ENCODE measurements around the gene FURIN. TPM values are rescaled to one million over a fixed set of nuclear protein-coding genes. Genes with fewer than 3 reads are reported as not detected.

The FURIN gene
- polyA plus RNA-seq, 1 experiment = 30.9 TPM

- Histone ChIP-seq H3K27me3 (ENCODE audit: control insufficient read depth, insufficient read depth, low read length) (no peaks in the 10 kb centered on the region), H3K4me3 (ENCODE audit: low read depth, low read length) (peak overlapping the region; percentile 65), H3K36me3 (ENCODE audit: control insufficient read depth, insufficient read depth, low read length) (peaks cover 2% of the 10 kb centered on the region; the same call in 1 of the 2 replicates)
- CTCF ChIA-PET = interaction anchor here (0.6 to 7.1 kb wide), 32 partner anchors 9 to 1363 kb away, joined by 3 to 94 read pairs (median 4); partner anchors contain the start of genes FES, MAN2A2 and RCCD1
- POLR2A ChIA-PET = interaction anchor here (0.6 kb wide), 1 partner anchor 100 kb away, joined by 3 read pairs; no protein-coding TSS in a partner anchor
- DNase-seq (ENCODE audit: low read depth) = no peak
- TF ChIP-seq CTCF (IDR thresholded peaks at IDR 0.05; ENCODE audit: insufficient read depth, low read depth, low read length) = no peak
Observed at GRCh38 chr15:90932660-90932991, 64.2 kb downstream of the FURIN start.

Small RNA genes within 50 kb of the gene (small RNA-seq; reads per million reads assigned to genes)
- not detected for gene RN7SL363P (ENCODE audit: insufficient read length, low read depth, low replicate concordance)

Other genes starting within 250 kb of the FURIN start
- gene BLM, start 151.2 kb upstream of the FURIN start, polyA plus RNA-seq (2011; rRNA removed) = 1.3 and 2.4 TPM in 2 replicates
- 6.9 and 11.1 TPM in 2 replicates for gene FES, start 15.9 kb downstream of the FURIN start, polyA plus RNA-seq (2011; rRNA removed)
- 7.2 and 40.4 TPM in 2 replicates for gene MAN2A2, start 34.7 kb downstream of the FURIN start, polyA plus RNA-seq (2011; rRNA removed)
- gene HDDC3, start 64.0 kb downstream of the FURIN start, polyA plus RNA-seq (2011; rRNA removed) = 12.3 and 12.4 TPM in 2 replicates
- 69.8 and 93.8 TPM in 2 replicates for gene UNC45A, start 66.7 kb downstream of the FURIN start, polyA plus RNA-seq (2011; rRNA removed)
- 7.0 and 9.6 TPM in 2 replicates for gene RCCD1, start 86.3 kb downstream of the FURIN start, polyA plus RNA-seq (2011; rRNA removed)
- gene PRC1, start 125.9 kb downstream of the FURIN start, polyA plus RNA-seq (2011; rRNA removed) = 173 and 199 TPM in 2 replicates
- gene VPS33B, start 154.0 kb downstream of the FURIN start, polyA plus RNA-seq (2011; rRNA removed) = 12.7 and 15.5 TPM in 2 replicates
- gene SV2B, start 231.7 kb downstream of the FURIN start, polyA plus RNA-seq (2011; rRNA removed) = 0.01 TPM in 1 of 2 replicates, not detected in the other

All from BJ (cell line).